ENCODE results near the gene CCDC83. TPM values are rescaled to one million over a fixed set of nuclear protein-coding genes. Genes with fewer than 3 reads are reported as not detected.

CCDC83 gene
- total and polyA plus RNA-seq, 2 donors (not counting 3 experiments of a cell fraction or from before 2014, with no cell fraction given), result not detected

GRCh38 chr11:85965202-85965601, 110.0 kb downstream of the CCDC83 start:
- Histone ChIP-seq H3K27me3 (ENCODE audit: control insufficient read depth in 2 of 2, insufficient read depth in 2 of 2, low read length in 2 of 2) (no peaks in the 10 kb centered on the region), H2AFZ (ENCODE audit: low read depth, low read length) (no peak overlapping the region), H3K36me3 (ENCODE audit: control insufficient read depth in 2 of 2, extremely low read depth in 1 of 2, insufficient read depth in 2 of 2, low read length in 2 of 2) (peaks cover 2 to 23% of the 10 kb centered on the region in 2 experiments), H3K4me3 (replicated peaks in 1 of 3; ENCODE audit: insufficient read depth in 1 of 3, low read depth in 1 of 3, low read length in 3 of 3) (no peak overlapping the region), H3K4me1 (ENCODE audit: control insufficient read depth, extremely low read depth, insufficient read depth, low read length) (peaks cover 44% of the 10 kb centered on the region), H3K9me3 (replicated peaks; ENCODE audit: control insufficient read depth, insufficient read depth, low read length) (no peaks in the 10 kb centered on the region), H3K4me2 (ENCODE audit: insufficient read depth, low read length) (no peak overlapping the region), H3K9me1 (replicated peaks; ENCODE audit: control insufficient read depth, extremely low read depth, insufficient read depth, low read length) (no peaks in the 10 kb centered on the region), H3K27ac (ENCODE audit: insufficient read depth, low read depth, low read length) (no peak overlapping the region), H3K9ac (replicated peaks; ENCODE audit: extremely low read depth, insufficient read depth, low read length) (no peak overlapping the region), H4K20me1 (replicated peaks; ENCODE audit: control insufficient read depth, extremely low read depth, insufficient read depth, low read length) (no peaks in the 10 kb centered on the region), H3K79me2 (ENCODE audit: control insufficient read depth, insufficient read depth, low read length) (peaks cover 31% of the 10 kb centered on the region)
- ChIA-PET POLR2A (no interaction called here), CTCF (no interaction called here)
- TF ChIP-seq JUN (IDR thresholded peaks at IDR 0.05; ENCODE audit: borderline replicate concordance, insufficient read depth, insufficient read length, low read depth), result no peak
- no peak for TF ChIP-seq MAX (IDR thresholded peaks at IDR 0.05; ENCODE audit: insufficient read depth, insufficient read length)
- TF ChIP-seq EZH2 (IDR thresholded peaks at IDR 0.05; ENCODE audit: borderline replicate concordance, low read depth, low read length, severe bottlenecking), result no peak
- no peak for TF ChIP-seq MYC (IDR thresholded peaks at IDR 0.05; ENCODE audit: low read depth, low read length)
- no peak for TF ChIP-seq FOS (IDR thresholded peaks at IDR 0.05; ENCODE audit: borderline replicate concordance, insufficient read depth, low read length)
- no peak for TF ChIP-seq GATA2 (IDR thresholded peaks at IDR 0.05; ENCODE audit: insufficient read depth, insufficient read length, low read depth, low read length)
- TF ChIP-seq POLR2AphosphoS5 (IDR thresholded peaks at IDR 0.05; ENCODE audit: insufficient read depth, low read depth, low read length), result no peak
- no peak for TF ChIP-seq POLR2A (IDR thresholded peaks at IDR 0.05; ENCODE audit: low read depth, low read length)
- no peak for TF ChIP-seq CTCF (IDR thresholded peaks at IDR 0.05; ENCODE audit: extremely low read depth in 1 of 2, insufficient read depth in 1 of 2, low read depth in 1 of 2, low read length in 2 of 2)
- BruUV-seq (replicated peaks), result no TSS peak
- FAIRE-seq (no peak), DNase-seq (ENCODE audit: low read depth, low spot score) (no peak)
- dilution Hi-C loops (cut with MboI; ENCODE audit: extremely low pct_ligation_motif_present, low sequenced_read_pairs), result no loop called here
- intact Hi-C loops (cut with micrococcal nuclease), result no loop called here

All from endothelial cell of umbilical vein (primary cell).